Prostate gland (tissue), 2 donors: Measurements from ENCODE around the gene DISP3. TPM values are rescaled to one million over a fixed set of nuclear protein-coding genes. Genes with fewer than 3 reads are reported as not detected.

Source experiments
- DNase-seq: peaks from one replicate; pipeline ENCODE4 v3.0.0-alpha.2; 2019; ENCODE audit warnings: low spot score
- H3K27ac ChIP-seq, 2 donors: fragments of 200-600 bp; sonication (generic); 2 replicates each; pipeline ENCODE4 v1.5.1; 2017 to 2019
- H3K27me3 ChIP-seq: fragments of 200-600 bp; sonication (generic); replicated peaks from 2 replicates; pipeline ENCODE4 v1.5.1; 2019; ENCODE audit not compliant: insufficient read depth
- H3K36me3 ChIP-seq, 2 donors: fragments of 200-600 bp; sonication (generic); 1 replicate in 1 of 2; 2 replicates in 1 of 2; pipeline versions ENCODE4 v1.5.1 to v1.8.1; 2017 to 2019
- H3K4me1 ChIP-seq: fragments of 200-600 bp; sonication (generic); replicated peaks from 2 replicates; pipeline ENCODE4 v1.5.1; 2019
- H3K4me3 ChIP-seq, 2 donors: fragments of 200-600 bp; sonication (generic); 2 replicates each; pipeline ENCODE4 v1.5.1; 2017 to 2019
- H3K9me3 ChIP-seq: fragments of 200-600 bp; sonication (generic); 2 replicates; pipeline ENCODE4 v1.5.1; 2017
- CTCF ChIP-seq, 4 experiments: fragments of 200-600 bp in 2 of 4; fragments of 450-650 bp in 2 of 4; sonication (generic) in 2 of 4; IDR thresholded peaks; 1 replicate in 3 of 4; 2 replicates in 1 of 4; pipeline ENCODE4 v1.5.1; 2016 to 2019; ENCODE audit warnings: antibody characterized with exemption in 4 of 4, mild to moderate bottlenecking in 2 of 4, moderate library complexity in 2 of 4
- POLR2A ChIP-seq: fragments of 450-650 bp; IDR thresholded peaks from one replicate; pipeline ENCODE4 v1.6.1; 2016; ENCODE audit warnings: antibody characterized with exemption, mild to moderate bottlenecking
- POLR2AphosphoS5 ChIP-seq: sonication (generic); formaldehyde crosslinking; IDR thresholded peaks from one replicate; pipeline ENCODE4 v1.6.1; 2017; ENCODE audit warnings: antibody characterized with exemption
- WGBS: methylation state at CpG from one replicate; pipeline ENCODE4 v1.1.5; 2018; 5-methylcytosine and 5-hydroxymethylcytosine counted together
- intact Hi-C: fragments of 100-400 bp; cut with DNase I; formaldehyde crosslinking; loops from one replicate; pipeline ENCODE4 v1.14.2; 2022
- total RNA-seq, 2 donors: library from RNA; depleted of rRNA; stranded (reverse); fragments of >200 nt; gene quantifications; one replicate each; pipeline ENCODE4 v1.1.0, GENCODE V29; 2016

DISP3 gene
- total RNA-seq, 2 donors from 2014 or later = 0.80 to 1.7 TPM

GRCh38 chr1:11515368-11516300 lies 36.7 kb downstream of the DISP3 start:
- no peak for TF ChIP-seq POLR2AphosphoS5
- no peak for TF ChIP-seq CTCF (IDR thresholded peaks at IDR 0.05)
- no peak for TF ChIP-seq POLR2A
- Histone ChIP-seq H3K27me3 (no peaks in the 10 kb centered on the region), H3K27ac (no peak overlapping the region), H3K4me1 (no peaks in the 10 kb centered on the region), H3K9me3 (no peaks in the 10 kb centered on the region), H3K4me3 (no peak overlapping the region), H3K36me3 (no peaks in the 10 kb centered on the region)
- WGBS = 91% methylated on average over 21 of the region's 21 CpGs
- DNase-seq = no peak
- intact Hi-C loops = no loop called here

GRCh38 chr1:11516961-11517635 lies 38.1 kb downstream of the DISP3 start:
- no peaks in the 10 kb centered on the region for H3K9me3 ChIP-seq
- no peaks in the 10 kb centered on the region for H3K4me1 ChIP-seq
- no peak for DNase-seq
- no peak overlapping the region for H3K4me3 ChIP-seq
- intact Hi-C loops = no loop called here
- no peaks in the 10 kb centered on the region for H3K27me3 ChIP-seq
- 97% methylated on average over 9 of the region's 9 CpGs for WGBS
- no peaks in the 10 kb centered on the region for H3K36me3 ChIP-seq
- no peak for TF ChIP-seq POLR2AphosphoS5
- no peak for TF ChIP-seq CTCF (IDR thresholded peaks at IDR 0.05)
- no peak for TF ChIP-seq POLR2A
- no peak overlapping the region for H3K27ac ChIP-seq

- WGBS = 82% methylated on average over 16 of the region's 16 CpGs
- no peak for DNase-seq
- Histone ChIP-seq H3K4me1 (no peaks in the 10 kb centered on the region), H3K9me3 (no peaks in the 10 kb centered on the region), H3K27ac (no peak overlapping the region), H3K4me3 (no peak overlapping the region), H3K27me3 (no peaks in the 10 kb centered on the region), H3K36me3 (no peaks in the 10 kb centered on the region)
- TF ChIP-seq POLR2A (no peak), POLR2AphosphoS5 (no peak), CTCF (IDR thresholded peaks at IDR 0.05) (no peak)
- intact Hi-C loops = no loop called here
Observed at GRCh38 chr1:11518016-11518701, 39.2 kb downstream of the DISP3 start.

- Histone ChIP-seq H3K9me3 (no peaks in the 10 kb centered on the region), H3K4me1 (no peaks in the 10 kb centered on the region), H3K4me3 (no peak overlapping the region), H3K27me3 (no peaks in the 10 kb centered on the region), H3K36me3 (no peaks in the 10 kb centered on the region), H3K27ac (no peak overlapping the region)
- TF ChIP-seq POLR2A = no peak
- no peak for TF ChIP-seq CTCF (IDR thresholded peaks at IDR 0.05)
- TF ChIP-seq POLR2AphosphoS5 = no peak
- intact Hi-C loops = no loop called here
- no peak for DNase-seq
- WGBS = 87% methylated on average over 18 of the region's 18 CpGs
Observed at GRCh38 chr1:11518791-11519628, 40.1 kb downstream of the DISP3 start.
